K562 treated with DMSO at 1 percent for 12 hours (cell line): ENCODE measurements around the gene PTPRC. TPM values are rescaled to one million over a fixed set of nuclear protein-coding genes. Genes with fewer than 3 reads are reported as not detected.

ENCODE experiments used
- total RNA-seq: library from RNA; unstranded; fragments of 300-600 nt; gene quantifications from 2 replicates; pipeline ENCODE4 v1.2.3, GENCODE V29; 2022; ENCODE audit not compliant: insufficient read depth

The PTPRC gene, protein sequence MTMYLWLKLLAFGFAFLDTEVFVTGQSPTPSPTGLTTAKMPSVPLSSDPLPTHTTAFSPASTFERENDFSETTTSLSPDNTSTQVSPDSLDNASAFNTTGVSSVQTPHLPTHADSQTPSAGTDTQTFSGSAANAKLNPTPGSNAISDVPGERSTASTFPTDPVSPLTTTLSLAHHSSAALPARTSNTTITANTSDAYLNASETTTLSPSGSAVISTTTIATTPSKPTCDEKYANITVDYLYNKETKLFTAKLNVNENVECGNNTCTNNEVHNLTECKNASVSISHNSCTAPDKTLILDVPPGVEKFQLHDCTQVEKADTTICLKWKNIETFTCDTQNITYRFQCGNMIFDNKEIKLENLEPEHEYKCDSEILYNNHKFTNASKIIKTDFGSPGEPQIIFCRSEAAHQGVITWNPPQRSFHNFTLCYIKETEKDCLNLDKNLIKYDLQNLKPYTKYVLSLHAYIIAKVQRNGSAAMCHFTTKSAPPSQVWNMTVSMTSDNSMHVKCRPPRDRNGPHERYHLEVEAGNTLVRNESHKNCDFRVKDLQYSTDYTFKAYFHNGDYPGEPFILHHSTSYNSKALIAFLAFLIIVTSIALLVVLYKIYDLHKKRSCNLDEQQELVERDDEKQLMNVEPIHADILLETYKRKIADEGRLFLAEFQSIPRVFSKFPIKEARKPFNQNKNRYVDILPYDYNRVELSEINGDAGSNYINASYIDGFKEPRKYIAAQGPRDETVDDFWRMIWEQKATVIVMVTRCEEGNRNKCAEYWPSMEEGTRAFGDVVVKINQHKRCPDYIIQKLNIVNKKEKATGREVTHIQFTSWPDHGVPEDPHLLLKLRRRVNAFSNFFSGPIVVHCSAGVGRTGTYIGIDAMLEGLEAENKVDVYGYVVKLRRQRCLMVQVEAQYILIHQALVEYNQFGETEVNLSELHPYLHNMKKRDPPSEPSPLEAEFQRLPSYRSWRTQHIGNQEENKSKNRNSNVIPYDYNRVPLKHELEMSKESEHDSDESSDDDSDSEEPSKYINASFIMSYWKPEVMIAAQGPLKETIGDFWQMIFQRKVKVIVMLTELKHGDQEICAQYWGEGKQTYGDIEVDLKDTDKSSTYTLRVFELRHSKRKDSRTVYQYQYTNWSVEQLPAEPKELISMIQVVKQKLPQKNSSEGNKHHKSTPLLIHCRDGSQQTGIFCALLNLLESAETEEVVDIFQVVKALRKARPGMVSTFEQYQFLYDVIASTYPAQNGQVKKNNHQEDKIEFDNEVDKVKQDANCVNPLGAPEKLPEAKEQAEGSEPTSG (N-terminal part only)
- total RNA-seq: 6.1 and 20.6 TPM in 2 replicates

DNA sequence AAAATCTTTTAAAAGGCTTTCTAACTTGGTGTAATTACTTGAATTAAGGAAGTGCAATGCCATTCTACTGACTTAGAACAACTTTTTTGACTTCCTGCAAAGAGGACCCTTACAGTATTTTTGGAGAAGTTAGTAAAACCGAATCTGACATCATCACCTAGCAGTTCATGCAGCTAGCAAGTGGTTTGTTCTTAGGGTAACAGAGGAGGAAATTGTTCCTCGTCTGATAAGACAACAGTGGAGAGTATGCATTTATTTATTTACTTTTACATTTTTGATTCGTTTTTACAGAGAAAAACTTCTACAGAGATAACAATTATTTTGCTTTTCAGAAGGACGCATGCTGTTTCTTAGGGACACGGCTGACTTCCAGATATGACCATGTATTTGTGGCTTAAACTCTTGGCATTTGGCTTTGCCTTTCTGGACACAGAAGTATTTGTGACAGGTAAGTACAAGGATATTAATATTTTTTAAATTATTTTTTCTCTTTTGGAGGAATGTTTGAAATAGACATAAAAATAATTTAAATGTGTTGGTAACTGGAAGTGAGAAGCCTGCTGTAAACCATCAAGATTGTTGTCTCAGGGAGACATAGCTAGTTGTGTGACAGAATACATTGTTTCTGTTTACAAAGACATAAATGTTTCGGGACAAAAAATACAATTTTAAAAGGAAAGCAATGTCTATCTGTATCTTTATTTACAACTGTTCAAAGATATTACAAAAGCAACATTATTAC, at the start of gene PTPRC:
Gene PTPRC, plus strand, starts transcription at position 147 of the 742 bp plus-strand sequence. Its CDS starts 229 bp downstream, at position 376.

Other genes with a start within 250 kb of the PTPRC start
- not detected in 2 replicates for gene ATP6V1G3, start 98.4 kb upstream of the PTPRC start, total RNA-seq